WI38 (cell line): Measurements from ENCODE around the gene GLG1.
"Not testable (repeated sequence)": the region's sequence is repeated elsewhere in the genome, so short reads cannot be mapped to it uniquely, and the experiment has no call there.

ENCODE experiments used
- H3K4me3 ChIP-seq: 2 replicates; pipeline ENCODE4 v1.5.1; 2011; ENCODE audit warnings: low read depth, mild to moderate bottlenecking, control low read depth, low read length
- CTCF ChIP-seq: IDR thresholded peaks from 2 replicates; pipeline ENCODE4 v1.5.1; 2012; ENCODE audit warnings: low read depth, mild to moderate bottlenecking, control low read depth, low read length

The GLG1 gene

GRCh38 chr16:74522160-74522559 lies 84.8 kb downstream of the GLG1 start:
- H3K4me3 ChIP-seq: no peak overlapping the region

GRCh38 chr16:74521691-74522090 lies 85.2 kb downstream of the GLG1 start:
- H3K4me3 ChIP-seq: no peak overlapping the region
- TF ChIP-seq CTCF: no peak

More at GRCh38 chr16:74522160-74522559, 84.8 kb downstream of the GLG1 start:
- TF ChIP-seq CTCF: no peak

GRCh38 chr16:74518934-74519333 lies 88.0 kb downstream of the GLG1 start:
- not testable (repeated sequence) for H3K4me3 ChIP-seq

- H3K4me3 ChIP-seq: no peak overlapping the region
- no peak for TF ChIP-seq CTCF
Observed at GRCh38 chr16:74511961-74512360, 95.0 kb downstream of the GLG1 start.

- H3K4me3 ChIP-seq: no peak overlapping the region
- no peak for TF ChIP-seq CTCF
Observed at GRCh38 chr16:74505011-74505410, 101.9 kb downstream of the GLG1 start.

- H3K4me3 ChIP-seq: no peak overlapping the region
- no peak for TF ChIP-seq CTCF
Observed at GRCh38 chr16:74503412-74503811, 103.5 kb downstream of the GLG1 start.

- no peak overlapping the region for H3K4me3 ChIP-seq
- TF ChIP-seq CTCF: no peak
Observed at GRCh38 chr16:74501484-74502478, 105.1 kb downstream of the GLG1 start.
